Upper lobe of left lung (tissue), 4 donors: ENCODE measurements around the gene UIMC1.

Experiments used
- EP300 ChIP-seq, 4 donors: sonication (generic); formaldehyde crosslinking; IDR thresholded peaks; one replicate each; pipeline ENCODE4 v1.5.1; 2017; ENCODE audit warnings: antibody characterized with exemption in 4 of 4, control low read depth in 2 of 4
- POLR2A ChIP-seq, 4 donors: fragments of 450-650 bp; IDR thresholded peaks; one replicate each; pipeline ENCODE4 v1.5.1; 2016 to 2017; ENCODE audit warnings: antibody characterized with exemption in 4 of 4, mild to moderate bottlenecking in 2 of 4
- POLR2AphosphoS5 ChIP-seq, 2 donors: sonication (generic); formaldehyde crosslinking; IDR thresholded peaks; one replicate each; pipeline ENCODE4 v1.5.1; 2017; ENCODE audit warnings: antibody characterized with exemption in 2 of 2
- TF ChIP-seq, protein P1 (sequence below), 6 experiments: fragments of 450-650 bp in 4 of 6; fragments of 200-600 bp in 2 of 6; sonication (generic) in 2 of 6; IDR thresholded peaks; one replicate each; pipeline ENCODE4 v1.5.1; 2016 to 2019; ENCODE audit warnings: antibody characterized with exemption in 6 of 6

DNA sequence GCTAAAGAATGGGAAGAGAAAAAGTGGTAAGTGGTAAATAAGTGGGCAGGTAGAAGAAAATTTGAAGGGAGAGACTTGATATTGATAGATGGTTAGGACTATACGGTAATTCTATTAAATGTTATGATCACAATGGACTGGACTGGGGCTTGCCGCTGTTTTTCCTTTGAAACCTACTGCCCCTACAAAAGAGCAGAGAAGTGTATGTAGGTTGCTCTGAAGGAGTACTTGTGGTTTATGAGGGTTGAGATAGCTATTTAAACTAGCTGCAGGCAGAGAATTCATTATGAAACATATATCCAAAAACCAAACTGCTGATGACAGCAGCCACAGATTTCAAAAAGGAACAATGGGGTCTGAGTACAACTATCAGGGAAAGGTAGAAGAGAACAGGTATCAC, 90.7 kb downstream of the UIMC1 start:
- TF ChIP-seq, protein P1, sequence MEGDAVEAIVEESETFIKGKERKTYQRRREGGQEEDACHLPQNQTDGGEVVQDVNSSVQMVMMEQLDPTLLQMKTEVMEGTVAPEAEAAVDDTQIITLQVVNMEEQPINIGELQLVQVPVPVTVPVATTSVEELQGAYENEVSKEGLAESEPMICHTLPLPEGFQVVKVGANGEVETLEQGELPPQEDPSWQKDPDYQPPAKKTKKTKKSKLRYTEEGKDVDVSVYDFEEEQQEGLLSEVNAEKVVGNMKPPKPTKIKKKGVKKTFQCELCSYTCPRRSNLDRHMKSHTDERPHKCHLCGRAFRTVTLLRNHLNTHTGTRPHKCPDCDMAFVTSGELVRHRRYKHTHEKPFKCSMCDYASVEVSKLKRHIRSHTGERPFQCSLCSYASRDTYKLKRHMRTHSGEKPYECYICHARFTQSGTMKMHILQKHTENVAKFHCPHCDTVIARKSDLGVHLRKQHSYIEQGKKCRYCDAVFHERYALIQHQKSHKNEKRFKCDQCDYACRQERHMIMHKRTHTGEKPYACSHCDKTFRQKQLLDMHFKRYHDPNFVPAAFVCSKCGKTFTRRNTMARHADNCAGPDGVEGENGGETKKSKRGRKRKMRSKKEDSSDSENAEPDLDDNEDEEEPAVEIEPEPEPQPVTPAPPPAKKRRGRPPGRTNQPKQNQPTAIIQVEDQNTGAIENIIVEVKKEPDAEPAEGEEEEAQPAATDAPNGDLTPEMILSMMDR (IDR thresholded peaks at IDR 0.05): no peak
- TF ChIP-seq POLR2AphosphoS5 (IDR thresholded peaks at IDR 0.05): no peak
- no peak for TF ChIP-seq POLR2A (IDR thresholded peaks at IDR 0.05)
- no peak for TF ChIP-seq EP300 (IDR thresholded peaks at IDR 0.05)
